HCEC 1CT (cell line): Measurements from ENCODE around the gene SERP2.

Experiments
- DNase-seq: peaks from one replicate; pipeline ENCODE4 v3.0.0-alpha.2; 2017

Gene SERP2

DNA sequence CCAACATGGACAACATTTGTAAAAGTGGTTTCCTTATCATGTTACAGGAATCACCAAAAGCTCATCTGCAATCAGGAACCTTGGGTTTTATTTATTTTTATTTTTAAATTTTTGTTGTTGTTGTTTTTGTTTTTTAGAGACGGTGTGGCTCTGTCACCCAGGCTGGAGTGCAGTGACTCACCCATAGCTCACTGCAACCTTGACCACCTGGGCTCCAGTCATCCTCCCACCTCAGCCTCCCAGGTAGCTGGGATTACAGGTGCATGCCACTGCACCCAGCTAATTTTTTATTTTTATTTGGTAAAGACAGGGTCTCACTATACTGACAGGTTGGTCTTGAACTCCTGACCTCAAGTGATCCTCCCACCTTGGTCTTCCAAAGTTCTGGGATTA lies 13.6 kb upstream of the SERP2 start:
- DNase-seq, result no peak

DNA sequence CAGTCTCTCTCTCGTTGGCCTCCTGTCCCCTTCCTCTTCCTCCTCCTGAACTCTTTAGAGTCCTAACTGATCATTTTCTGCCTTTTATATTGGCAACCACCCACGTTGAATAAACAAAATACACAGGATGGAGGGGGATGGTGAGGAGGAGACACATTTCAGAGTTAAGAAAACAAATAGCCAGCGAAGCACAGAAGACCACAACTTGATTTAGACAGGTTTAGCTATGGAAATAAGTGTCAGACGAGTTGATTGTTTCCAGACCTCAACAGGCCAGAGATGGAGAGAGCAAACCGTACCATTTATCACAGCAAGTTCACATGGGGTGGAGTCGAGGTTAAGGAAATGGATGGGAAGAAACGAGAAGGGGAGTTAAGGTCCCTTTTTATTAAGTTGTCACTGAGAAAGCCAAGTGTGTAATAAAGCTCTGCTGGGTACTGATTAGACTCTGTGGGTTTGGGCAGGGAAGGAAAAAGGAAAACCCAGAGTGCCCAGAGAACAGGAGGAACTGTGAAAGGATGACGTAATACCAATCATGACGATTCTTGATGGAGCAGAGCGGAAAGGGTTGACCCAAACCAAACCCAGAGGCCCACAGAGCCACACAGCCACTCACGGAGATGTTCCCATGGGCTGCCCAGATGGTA lies 11.1 kb upstream of the SERP2 start:
- no peak for DNase-seq

DNA sequence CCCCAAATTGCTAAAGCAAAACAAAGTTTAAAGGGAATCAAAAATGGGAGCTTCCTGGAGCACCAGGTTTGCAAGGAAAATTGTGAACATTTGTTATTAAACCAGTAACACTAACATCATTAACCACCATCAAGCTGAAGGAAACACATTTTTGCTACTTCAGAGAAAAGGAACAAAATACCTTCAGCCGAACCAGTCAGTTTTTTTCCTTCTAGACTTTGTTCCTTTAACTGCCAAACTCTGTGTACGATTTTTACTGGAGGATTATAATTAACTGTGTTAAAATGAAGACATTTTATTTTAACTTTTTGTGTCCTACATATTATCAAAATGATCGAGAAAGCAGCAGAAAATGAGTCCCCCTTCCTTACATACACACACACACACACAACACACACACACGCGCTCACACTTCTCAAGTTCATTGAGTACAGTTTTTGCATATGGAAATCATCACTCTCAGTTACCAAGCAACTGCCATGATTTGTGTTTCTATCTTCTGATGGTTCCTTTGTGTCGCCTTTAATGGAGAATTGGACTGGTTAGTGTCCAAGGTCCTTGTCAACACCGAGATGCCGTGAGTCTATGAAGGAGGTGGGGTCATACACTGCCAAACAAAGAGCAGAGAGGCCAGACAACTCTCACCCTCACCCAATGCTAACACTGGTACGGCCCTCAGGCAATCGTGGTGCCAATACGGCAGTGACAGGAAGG lies 9.8 kb upstream of the SERP2 start:
- DNase-seq, result no peak

DNA sequence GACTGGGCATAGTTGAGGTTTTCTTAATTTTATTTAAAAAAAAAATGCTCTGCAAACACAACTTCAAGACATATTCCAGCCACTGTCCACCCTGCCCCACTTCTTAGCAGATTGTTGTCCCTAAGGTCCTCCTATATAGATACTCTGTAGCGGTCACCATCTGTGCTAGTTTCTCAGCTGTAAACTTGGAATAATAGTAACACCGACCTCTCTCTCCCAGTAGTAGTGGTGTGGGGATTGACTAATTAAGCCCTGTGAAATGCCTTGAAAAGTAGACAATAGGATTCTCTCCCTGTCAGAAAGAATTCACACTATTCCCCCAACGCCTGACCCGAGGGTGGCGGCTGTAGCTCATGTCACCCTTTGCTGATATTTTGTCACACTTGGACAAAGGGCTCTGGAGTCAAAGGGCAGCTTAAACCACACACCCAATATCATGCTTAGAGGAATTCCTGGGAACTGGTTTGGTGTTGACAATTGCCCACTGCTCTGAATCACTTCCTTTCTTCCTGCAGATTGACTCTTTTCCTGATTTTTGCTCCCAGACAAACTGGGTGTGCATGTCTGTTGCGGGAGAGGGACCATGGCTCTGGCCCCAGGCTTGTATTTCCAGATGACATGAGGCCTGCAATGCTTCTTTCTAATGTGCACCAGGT lies 9.2 kb upstream of the SERP2 start:
- DNase-seq, result peak; percentile 63

DNA sequence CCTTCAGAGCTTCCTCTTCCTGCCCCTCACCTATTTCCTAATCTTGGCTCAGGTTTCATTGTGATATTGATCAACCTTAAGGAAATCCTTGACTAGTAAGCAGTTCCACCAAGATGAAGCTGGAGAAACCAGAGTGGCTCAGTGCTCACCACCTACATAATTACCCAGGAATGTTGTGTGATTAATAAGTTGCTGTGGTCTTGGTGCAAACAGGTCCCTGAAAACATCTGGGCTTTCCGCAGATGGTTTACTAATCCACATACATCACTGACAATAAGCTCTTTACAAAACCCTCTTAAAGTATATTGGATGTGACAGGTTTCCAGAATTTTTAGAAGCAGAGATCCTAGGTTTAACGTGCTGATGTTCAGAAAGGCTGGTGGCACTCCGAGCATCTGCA lies 8.6 kb upstream of the SERP2 start:
- DNase-seq, result peak; percentile 63

DNA sequence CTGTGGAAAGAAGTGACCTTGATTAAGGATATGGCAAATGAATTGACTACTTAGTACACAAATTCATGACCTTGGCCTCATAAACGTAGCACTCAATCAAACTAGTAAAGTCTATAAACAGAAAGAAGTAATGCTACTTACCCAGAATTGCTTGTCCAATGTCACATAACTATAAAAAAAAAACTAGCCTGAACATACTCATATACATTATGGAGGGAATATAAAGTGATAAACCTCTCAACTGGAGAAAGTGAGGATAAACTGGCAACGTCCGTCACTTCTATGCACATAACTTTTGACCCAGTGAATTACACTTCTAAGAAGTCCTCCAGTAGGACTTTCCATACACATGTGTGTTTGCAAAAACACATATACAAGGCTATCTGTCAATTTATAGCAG lies 7.7 kb upstream of the SERP2 start:
- DNase-seq, result no peak

DNA sequence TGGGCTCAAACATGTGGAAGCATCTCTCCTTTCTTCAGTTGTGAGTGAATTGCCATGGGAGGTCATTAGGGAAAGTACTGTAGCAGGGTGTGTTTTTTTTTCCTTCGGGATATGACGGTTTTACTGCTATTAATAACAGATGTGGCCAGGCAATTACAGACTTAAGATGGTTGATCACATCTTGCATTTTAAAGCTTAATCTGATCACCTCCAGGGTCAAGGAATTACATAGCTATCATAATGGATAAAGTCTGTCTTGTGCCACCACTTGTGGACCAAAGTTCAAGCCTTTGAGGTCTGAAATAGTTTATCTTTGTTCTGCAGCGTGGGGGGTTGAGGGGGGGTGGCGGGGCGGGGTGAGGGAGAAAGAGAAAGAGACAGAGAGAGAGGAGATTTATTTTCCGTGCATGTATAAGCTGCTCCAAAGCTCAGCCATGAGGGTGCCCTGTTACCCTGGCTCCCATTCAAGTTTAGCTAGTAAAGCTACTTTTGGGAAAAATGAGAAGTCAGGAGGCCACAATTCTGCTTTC lies 5.5 kb upstream of the SERP2 start:
- peak; percentile 28 for DNase-seq

DNA sequence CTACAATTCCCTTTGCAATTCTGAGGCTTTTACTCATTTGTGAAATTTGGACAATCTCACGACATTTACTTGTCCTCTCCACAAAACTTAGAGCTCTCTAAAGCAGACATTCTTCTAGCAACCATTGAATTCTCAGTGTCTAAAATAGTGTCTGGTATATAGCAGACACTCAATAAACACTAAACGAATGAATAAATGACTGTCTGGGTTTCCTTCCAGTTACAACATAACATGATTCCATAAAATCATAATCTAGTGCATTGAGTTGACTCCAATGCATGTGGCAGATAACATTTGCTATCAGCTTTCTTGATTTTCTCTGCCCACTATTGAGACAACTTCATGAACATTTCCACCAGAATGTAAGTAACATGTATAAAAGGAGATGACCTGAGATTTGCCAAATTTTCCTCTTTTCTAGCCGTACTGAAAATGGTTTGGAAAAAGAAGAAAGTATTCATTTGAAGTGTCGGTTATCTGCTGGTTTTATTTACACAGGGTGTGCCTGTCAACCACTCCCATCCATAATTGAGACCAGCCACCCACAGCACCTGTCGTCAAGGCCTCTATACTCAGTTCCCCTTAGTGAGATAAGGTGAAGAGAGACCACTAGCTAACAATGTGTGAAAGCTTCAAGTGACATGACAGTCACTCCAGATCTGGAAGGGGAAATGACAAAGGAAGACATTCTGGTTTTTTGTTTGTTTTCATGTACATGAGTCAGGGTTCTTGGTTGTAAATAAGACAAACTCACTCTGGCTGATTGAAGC lies 4.8 kb upstream of the SERP2 start:
- DNase-seq, result no peak

DNA sequence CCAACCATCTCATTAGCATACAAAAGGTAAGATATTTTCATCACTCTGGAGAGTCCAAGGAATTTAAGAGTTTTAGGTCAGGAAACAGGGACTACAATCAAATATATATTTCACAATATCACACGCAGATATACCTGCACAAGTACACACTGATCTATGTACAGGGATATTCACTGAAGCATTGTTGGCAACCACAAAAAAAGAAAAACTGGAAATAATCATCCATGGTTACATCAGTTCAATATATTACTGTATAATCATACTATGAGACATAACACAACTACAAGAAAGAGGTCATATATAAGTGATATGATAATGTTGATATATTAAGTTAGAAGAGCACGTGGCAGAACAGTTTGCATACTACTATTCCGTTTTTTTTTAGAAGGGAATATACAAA lies 2.2 kb upstream of the SERP2 start:
- DNase-seq, result no peak

DNA sequence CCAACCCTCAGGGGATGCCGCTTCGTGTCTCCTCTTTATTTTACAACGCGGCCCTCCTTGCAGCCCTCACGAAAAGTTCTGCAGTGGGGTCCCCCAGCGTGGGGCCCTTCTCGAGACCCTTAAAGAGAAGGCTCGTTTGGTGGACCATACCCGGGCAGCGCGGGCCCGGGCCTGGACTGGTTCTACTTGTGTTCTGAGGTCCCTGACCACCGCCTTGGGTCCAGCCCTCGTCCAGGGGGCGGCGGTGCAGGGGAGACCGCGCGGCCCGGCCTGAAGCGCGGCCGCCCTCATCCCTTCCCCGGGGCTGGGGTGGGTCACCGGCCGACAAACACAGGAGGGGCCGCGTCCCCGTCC lies 400 bp upstream of the SERP2 start:
- DNase-seq, result no peak

DNA sequence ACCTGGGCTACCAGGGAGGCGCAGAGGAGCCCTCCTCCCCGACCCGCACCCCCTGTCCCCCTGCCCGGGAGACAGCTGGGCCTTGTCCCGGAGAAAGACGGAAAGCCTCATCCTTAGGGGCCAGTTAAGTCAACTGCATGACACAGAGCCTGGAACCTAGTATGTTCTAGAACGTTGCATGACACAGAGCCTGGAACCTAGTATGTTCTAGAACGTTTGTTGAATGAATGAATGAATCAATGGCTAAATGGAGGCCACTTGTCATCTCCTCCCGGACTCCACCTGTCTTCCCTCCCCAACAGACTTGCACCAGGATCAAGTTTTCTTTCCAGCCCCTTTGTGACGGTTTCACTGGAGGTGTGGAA lies 706 bp downstream of the SERP2 start:
- no peak for DNase-seq

DNA sequence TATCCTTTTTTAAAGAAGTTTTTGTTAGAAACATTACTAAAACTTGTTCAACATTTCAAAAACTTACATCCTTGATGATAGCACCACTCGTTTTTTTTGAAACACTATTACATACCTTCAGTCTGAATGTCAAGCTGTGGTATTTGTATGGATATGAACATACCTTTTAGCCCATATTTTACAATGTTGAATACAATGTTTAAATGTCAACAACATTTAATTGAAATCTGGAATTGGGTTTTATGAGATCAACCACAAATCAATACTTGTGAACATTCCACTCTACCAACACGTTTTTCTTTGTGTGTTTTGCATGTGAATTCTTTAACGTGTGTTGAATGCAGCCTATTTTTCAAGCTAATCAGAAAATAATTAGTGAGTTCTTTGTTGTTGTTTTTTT lies 4.7 kb downstream of the SERP2 start:
- no peak for DNase-seq

DNA sequence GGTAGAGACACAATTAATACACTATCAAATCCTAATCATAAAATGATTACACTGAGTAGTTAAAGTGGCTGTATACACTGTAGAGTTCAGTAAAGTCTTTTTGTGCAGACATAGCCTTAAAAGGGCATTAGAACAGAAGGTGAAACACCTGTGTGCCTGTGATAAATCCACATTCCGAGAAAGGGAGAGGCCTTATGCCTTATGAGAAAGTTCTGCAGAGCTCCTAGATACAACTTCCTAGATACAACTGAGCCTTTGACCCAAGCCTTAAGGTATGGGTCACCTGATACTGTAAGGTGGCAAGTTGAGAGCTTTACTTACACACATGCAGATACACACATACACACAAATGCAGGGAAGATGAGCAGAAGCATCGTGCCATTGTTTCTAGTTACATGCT lies 6.3 kb downstream of the SERP2 start:
- DNase-seq, result no peak

DNA sequence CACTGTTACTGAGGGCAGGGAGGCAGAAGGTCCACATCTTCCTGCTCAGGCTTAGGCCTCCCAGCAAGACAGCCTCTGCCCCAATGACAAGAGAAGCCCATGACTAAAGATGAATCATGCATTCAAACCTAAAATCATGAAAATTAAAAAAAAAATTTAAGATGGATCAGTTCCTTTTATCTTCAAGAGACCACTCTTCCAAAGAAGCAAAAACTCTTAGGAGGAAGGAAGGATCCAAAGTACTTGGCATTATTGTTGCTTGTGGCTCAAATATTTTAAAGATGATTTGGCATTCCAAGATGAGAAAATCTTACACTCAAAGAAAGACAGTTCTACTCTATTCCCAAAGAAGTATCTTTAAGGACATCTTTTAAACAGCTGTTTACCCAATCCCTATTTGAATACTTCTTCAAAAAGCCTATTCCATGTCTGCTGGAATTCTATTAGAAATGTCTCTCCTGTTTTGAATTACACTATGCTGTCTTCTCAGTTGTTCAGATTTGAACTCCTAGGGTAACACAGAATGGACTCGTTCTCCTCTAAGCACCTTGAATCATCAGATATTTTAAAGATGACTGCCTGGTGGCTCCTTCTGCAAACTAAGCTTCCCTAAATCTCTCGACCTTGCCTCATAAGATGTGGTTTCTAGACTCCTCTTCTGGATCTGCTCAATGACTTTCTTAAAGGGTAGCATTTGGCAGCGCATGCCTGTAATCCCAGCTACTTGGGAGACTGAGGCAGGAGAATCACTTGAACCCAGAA lies 7.0 kb downstream of the SERP2 start:
- peak; percentile 49 for DNase-seq

DNA sequence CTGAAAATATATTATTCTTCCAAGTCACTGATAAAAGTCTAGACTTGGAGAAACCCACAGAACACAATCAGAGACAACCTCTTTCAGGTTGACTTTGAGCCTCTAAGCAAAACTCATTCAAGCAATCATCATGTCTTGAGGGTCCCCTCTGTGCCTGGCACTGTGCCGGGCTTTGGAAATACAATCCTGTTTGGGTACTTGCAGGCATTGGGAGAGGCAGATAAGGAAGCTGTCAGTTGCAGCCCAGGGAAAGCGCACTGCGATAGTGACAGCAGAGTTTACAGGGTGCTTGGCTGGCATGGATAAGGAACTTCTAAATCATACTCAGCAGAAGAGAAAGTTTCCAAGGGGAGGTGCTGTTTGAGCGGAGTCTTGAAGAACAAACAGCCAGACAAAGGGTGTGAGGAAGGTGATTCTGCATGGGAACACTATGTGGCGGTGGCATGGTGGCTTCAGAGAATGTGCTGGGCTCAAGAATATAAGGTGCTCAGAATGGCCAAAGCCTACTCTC lies 9.1 kb downstream of the SERP2 start:
- no peak for DNase-seq

DNA sequence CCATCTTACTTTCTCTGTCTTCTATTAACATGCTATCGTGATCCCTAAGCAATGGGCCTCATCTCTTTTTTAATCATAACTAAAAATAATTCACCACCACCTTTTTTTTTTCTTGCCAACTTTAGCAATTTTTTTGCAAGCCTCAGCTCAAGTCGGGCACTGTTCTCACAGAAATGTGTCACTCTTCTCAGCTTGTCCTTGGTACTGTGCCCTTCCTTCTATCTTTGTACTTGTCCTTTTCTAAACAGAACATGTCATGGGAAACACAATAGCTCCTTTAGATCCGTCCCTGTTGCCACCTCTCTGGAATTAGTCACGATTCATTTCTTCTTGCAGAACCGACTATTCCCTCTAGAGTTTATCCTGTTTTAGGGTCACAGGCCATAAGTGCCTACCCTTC lies 10.3 kb downstream of the SERP2 start:
- DNase-seq, result no peak

DNA sequence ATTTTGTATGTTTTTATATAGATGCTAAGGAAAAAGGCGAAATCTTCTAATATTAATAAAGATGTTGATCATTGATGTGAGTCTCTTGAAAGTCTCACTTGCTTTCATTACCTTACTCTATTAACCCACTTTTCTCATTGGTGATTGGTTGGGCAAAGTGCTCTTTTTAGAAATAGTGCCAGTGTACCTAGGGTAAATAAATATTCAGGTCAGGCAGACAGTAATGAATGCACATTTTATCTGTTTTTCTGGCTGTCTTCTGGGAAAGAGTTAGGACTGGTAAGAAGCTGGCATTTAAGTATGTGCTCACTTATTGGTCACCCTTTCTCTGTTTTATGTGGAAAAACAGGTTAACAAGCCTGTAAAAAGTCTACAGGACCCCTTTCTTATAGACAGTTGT lies 11.2 kb downstream of the SERP2 start:
- no peak for DNase-seq

DNA sequence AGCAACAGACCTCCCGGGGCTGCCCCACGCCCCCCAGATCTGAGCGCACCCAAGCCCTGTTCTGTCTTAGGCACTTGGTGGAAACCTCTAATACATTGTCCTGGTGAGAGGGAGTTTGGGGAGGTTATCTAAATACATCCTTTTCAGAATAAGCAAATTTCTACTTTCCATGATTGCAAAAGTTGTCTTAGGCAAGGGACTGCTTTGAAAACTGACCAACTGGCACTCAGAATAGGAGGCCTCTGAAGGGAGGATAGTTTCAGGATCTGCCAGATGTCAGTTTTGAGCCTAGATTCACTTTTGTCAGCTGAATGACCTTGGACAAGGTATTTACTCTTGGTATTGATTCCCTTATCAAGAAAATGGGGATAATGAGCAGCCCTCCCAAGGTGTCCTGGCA lies 11.8 kb downstream of the SERP2 start:
- DNase-seq, result no peak

DNA sequence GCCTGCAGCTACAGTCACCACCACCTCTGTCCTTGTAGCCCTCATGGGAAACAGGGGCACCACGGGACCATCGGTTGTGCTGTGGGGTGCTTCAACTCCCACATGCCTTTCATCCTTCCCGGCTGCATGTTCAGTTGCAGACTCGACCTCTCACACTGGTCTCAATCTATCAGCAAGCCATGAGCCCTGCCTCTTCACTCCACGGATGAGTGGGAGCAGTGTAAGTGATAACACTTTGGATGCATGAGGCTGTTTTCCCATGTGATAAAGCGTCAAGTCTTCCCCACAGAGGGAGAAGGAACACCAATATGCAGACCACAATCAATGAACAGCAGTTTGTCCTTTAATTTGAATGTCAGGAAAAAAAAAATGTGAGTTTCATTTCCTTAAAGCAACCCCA lies 12.2 kb downstream of the SERP2 start:
- DNase-seq, result no peak

DNA sequence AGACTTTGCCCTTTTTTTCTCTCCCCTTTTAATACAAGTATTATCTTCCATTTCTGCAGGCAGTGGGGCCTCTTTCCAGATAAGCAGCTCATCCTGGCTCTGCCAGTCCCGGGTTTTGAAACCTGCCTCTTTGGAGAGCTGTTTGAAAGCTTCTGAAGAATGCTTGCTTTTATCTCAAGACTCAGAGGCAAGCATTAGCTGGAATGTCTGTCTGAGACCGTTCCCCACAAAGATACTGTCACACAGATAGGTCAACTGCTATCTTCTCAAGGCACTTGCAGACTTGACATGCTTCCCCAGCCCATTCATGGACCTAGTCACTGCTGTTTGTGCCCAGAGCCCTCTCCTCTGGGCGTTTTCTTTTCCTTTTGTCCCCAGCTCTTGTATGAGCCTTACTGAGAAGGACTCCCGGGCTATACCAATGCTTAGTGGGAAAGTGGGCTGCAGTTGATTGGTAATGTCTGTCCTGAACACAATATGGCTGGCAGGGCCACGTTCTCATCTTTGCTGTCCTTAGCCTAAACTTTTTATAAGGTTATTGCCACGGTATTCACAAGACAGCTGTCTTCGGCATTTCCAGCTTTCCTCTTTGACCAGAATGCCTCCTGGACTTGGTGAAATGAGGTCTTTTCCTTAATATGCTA lies 13.4 kb downstream of the SERP2 start:
- DNase-seq, result no peak

DNA sequence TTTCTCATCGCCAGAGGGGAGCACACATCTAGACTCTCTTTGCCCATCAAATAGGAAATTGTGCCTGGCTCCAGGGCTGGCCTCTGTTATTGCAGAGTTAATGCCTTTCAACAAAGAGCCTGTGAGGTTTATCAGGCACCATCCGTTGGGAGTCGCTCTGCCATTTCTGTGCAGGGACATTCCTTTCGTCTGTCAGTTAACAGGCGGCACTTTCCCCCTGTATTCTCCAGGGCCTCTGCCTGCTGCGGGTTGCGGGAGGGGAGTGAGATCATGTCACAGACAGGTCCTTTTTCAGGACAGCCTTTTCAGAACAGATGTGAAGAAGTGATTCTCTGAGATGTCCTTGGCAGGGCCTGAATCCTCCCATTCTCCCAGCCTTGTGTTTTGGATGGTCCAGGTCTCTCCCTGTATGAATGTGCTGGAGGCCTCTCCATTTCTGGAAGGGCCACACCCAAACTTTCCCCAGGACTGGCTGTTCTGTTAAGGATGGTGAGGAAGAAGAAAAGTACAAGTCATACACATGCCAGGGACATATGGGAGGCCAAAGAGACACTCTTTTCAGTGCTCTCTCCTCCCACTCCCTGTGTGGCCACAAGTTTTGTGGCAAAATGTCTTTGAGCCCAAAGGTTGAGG lies 14.9 kb downstream of the SERP2 start:
- no peak for DNase-seq
